ENCODE results near the gene CDC42BPA.
"Not testable (repeated sequence)": the region's sequence is repeated elsewhere in the genome, so short reads cannot be mapped to it uniquely, and the experiment has no call there.

Gene CDC42BPA

DNA sequence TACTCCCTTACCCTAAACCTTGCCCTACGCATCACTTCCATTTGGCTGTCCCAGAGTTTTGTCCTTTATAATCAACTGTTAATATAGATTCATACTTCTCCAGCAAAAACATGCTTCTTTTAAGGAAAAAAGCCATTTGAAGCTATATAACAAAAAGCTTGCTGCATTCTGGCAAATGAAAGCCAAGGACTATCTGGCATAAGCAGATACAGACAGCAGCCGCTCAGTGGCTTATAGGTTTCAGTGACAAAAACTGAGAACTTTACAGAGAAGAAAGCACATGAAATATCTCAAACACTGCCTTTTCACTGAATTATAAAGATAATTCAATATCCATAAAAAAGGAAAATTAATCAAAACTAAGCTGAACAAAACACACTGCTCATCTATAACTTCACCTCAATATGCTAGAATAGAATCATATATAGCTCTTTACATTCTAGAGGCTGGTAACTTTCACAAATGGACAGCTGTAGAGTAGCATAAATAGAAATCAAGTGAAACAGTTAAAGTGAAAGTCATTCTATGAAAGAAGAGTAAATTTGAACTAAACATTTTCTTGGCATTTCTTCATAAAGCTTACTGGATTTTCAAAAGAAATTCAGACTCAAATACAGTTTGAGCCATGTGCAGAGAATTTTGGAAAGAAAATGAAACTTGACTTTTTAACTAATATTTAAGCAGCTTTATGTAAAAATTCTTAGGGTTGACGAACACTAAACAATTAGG lies 19.6 kb downstream of the CDC42BPA start:
- no peaks in the 10 kb centered on the region for H4K20me1 ChIP-seq
- H3K9me3 ChIP-seq, result no peaks in the 10 kb centered on the region
- H3K4me1 ChIP-seq, result no peaks in the 10 kb centered on the region
- H3K4me2 ChIP-seq, result no peak overlapping the region
- H3K27ac ChIP-seq, result no peak overlapping the region
- no peak overlapping the region for H3K4me3 ChIP-seq
- H3K36me3 ChIP-seq, result no peaks in the 10 kb centered on the region
- no peaks in the 10 kb centered on the region for H3K27me3 ChIP-seq
- no peak for TF ChIP-seq Cebpa-rat (IDR thresholded peaks at IDR 0.05)
- no peak overlapping the region for H3K9ac ChIP-seq

DNA sequence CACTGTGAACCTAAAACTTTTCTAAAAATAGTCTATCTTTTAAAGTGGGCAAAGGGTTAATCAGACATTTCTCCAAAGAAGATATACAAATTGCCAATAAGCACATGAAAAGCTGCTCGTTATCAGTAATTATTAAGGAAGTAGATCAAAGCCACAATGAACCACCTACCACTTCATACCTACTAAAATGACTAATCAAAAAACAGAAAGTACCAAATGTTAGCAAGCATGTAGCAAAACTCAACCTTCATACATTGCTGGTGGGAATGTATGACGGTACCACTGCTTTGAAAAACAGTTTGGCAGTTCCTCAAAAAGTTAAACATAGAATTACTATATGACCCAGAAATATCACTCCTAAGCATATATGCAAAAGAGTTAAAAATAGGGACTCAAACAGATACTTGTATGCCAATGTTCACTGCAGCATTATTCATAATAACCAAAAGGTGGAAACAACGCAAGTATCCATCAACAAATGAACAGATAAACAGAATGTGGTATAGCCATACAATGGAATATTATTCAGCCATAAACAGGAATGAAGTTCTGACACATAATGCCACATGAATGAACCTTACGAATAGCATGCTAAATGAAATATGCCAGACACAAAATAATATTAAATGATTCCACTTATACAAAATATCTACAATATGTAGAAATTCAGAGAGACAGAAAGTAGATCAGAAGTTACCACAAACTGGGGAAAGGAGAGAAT lies 21.1 kb downstream of the CDC42BPA start:
- H3K9me3 ChIP-seq, result no peaks in the 10 kb centered on the region
- no peak overlapping the region for H3K9ac ChIP-seq
- no peak overlapping the region for H3K4me3 ChIP-seq
- no peaks in the 10 kb centered on the region for H3K36me3 ChIP-seq
- no peak overlapping the region for H3K27ac ChIP-seq
- H4K20me1 ChIP-seq, result no peaks in the 10 kb centered on the region
- H3K27me3 ChIP-seq, result no peaks in the 10 kb centered on the region
- H3K4me2 ChIP-seq, result no peak overlapping the region
- TF ChIP-seq Cebpa-rat (IDR thresholded peaks at IDR 0.05), result no peak
- H3K4me1 ChIP-seq, result no peaks in the 10 kb centered on the region

DNA sequence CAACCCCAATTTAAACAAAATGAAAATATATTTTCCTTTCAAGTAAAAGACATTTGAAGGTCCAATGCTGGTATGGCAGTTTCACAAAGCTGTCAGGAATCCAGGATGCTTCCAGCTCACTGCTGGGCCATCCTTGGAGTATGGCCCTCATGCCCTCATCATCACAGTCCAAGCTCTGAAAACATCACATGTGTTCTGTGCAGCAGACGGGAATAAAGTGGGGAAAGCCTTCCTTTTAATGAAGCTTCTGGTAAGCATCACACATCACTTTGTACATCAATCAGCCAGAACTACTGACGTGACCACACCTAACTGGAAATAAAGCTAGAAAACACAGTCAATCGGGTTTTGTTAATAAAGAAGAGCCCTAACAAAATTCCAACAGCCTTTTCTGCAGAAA lies 22.7 kb downstream of the CDC42BPA start:
- Histone ChIP-seq H3K9ac (no peak overlapping the region), H3K27me3 (no peaks in the 10 kb centered on the region), H3K4me3 (no peak overlapping the region), H3K9me3 (no peaks in the 10 kb centered on the region), H3K4me2 (no peak overlapping the region), H3K27ac (no peak overlapping the region), H3K36me3 (no peaks in the 10 kb centered on the region), H3K4me1 (no peaks in the 10 kb centered on the region), H4K20me1 (no peaks in the 10 kb centered on the region)
- TF ChIP-seq Cebpa-rat (IDR thresholded peaks at IDR 0.05), result no peak

DNA sequence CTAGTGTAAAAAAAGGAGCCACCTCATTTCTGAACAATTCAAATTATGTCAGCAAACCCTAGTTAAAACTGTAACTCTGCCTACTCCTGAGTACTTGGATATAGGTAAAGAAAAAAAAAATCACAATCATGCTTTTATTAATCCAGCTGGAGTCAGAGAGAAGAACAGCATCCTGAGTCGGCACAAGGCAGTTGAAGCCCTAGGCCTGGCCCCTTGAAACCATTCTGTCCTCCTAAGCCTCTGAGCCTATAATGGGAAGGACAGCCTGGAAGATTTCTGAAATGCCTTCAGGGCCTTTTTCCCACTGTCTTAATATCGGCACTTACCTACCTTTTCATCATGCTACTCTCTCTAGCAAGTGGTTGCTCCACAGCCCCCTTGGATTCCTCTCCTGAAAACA lies 32.5 kb downstream of the CDC42BPA start:
- TF ChIP-seq Cebpa-rat (IDR thresholded peaks at IDR 0.05), result no peak
- Histone ChIP-seq H4K20me1 (no peaks in the 10 kb centered on the region), H3K4me3 (no peak overlapping the region), H3K27ac (no peak overlapping the region), H3K4me1 (no peaks in the 10 kb centered on the region), H3K36me3 (peaks cover 23% of the 10 kb centered on the region; the same call in 1 of the 2 replicates), H3K27me3 (no peaks in the 10 kb centered on the region), H3K4me2 (no peak overlapping the region), H3K9ac (no peak overlapping the region), H3K9me3 (peaks cover 32% of the 10 kb centered on the region)

DNA sequence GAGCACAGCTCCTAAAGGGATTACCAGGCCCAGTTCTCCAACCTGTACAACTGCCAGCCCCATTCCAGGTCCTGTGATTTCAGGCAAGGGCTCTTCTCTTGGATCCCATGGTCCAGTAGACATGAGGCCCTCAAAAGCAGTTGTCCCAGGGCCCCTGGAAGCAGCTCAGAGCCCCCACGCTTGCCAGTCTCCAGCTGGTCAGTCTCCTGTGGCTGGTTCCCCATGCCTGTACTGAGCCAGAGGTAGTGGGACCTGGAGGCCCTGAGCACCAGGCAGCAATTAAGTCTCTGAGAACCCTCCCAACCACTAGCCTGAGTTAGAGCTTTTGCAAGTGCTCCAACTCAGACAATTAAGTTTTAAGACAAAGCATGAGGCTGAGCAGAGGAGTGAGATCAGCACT lies 36.9 kb downstream of the CDC42BPA start:
- H3K9me3 ChIP-seq, result peaks cover 22% of the 10 kb centered on the region
- no peak for TF ChIP-seq Cebpa-rat (IDR thresholded peaks at IDR 0.05)
- no peak overlapping the region for H3K9ac ChIP-seq
- H3K4me1 ChIP-seq, result no peaks in the 10 kb centered on the region
- H3K27me3 ChIP-seq, result no peaks in the 10 kb centered on the region
- no peak overlapping the region for H3K4me3 ChIP-seq
- no peaks in the 10 kb centered on the region for H4K20me1 ChIP-seq
- H3K4me2 ChIP-seq, result no peak overlapping the region
- H3K36me3 ChIP-seq, result peaks cover 18% of the 10 kb centered on the region; the same call in 1 of the 2 replicates
- H3K27ac ChIP-seq, result no peak overlapping the region

DNA sequence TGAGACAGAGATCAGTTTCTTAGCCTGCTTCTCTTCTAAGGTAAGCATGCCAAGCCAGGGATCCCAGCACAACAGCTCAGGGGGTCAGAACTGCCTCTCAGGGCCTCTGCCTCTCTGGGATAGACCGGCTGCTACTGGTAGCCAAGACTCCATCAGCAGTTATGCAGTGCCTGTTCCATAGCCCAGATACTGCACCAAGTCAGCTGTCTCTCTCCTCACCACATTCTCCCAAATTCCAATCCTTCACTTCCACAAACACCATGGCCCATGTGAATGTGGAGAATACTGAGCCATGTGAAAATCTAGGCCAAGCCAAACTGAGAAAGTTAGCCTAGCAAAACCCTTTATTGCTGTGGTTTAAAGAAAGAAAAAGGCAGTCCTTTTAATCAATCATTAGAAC lies 37.5 kb downstream of the CDC42BPA start:
- no peaks in the 10 kb centered on the region for H3K27me3 ChIP-seq
- H3K4me1 ChIP-seq, result no peaks in the 10 kb centered on the region
- no peak overlapping the region for H3K9ac ChIP-seq
- peaks cover 22% of the 10 kb centered on the region for H3K9me3 ChIP-seq
- H4K20me1 ChIP-seq, result no peaks in the 10 kb centered on the region
- H3K4me3 ChIP-seq, result no peak overlapping the region
- H3K36me3 ChIP-seq, result peaks cover 12% of the 10 kb centered on the region; the same call in 1 of the 2 replicates
- TF ChIP-seq Cebpa-rat (IDR thresholded peaks at IDR 0.05), result no peak
- no peak overlapping the region for H3K4me2 ChIP-seq
- no peak overlapping the region for H3K27ac ChIP-seq

DNA sequence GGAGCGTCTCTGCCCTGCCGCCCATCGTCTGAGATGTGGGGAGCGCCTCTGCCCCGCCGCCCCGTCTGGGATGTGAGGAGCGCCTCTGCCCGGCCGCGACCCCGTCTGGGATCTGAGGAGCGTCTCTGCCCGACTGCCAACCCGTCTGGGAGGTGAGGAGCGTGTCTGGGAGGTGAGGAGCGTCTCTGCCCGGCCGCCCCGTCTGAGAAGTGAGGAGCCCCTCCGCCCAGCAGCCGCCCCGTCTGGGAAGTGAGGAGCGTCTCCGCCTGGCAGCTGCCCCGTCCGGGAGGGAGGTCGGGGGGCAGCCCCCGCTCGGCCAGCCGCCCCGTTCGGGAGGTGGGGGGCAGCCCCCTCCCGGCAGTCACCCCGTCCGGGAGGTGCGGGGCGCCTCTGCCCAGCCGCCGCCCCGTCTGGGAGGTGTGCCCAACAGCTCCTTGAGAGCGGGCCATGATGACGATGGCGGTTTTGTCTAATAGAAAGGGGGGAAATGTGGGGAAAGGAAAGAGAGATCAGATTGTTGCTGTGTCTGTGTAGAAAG lies 42.1 kb downstream of the CDC42BPA start:
- not testable (repeated sequence) for H3K36me3 ChIP-seq, H3K4me2 ChIP-seq, H3K4me1 ChIP-seq, H3K9ac ChIP-seq, H3K27me3 ChIP-seq, H3K27ac ChIP-seq, H3K9me3 ChIP-seq, H3K4me3 ChIP-seq, H4K20me1 ChIP-seq

DNA sequence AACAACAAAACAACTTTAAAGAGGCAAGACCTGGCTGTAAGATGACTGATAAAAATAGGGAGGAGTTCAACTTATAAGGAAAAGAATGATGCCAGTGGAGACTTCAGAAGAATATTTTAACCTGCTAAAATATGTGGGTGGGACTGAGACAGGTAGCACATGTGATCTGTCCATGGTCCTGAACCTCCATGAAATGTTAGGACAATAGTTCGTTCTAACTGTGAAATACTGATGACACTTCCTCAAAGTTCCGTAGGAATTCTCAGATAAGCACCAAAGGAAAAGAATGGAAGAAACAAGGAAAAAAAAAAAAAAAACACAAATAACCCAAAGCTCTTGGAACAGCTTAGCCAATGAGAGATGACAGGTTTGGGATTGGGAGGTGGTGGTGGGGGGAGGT lies 44.7 kb downstream of the CDC42BPA start:
- no peak for TF ChIP-seq Cebpa-rat (IDR thresholded peaks at IDR 0.05)
- H3K9ac ChIP-seq, result no peak overlapping the region
- no peak overlapping the region for H3K4me2 ChIP-seq
- H3K27ac ChIP-seq, result no peak overlapping the region
- no peaks in the 10 kb centered on the region for H3K27me3 ChIP-seq
- no peaks in the 10 kb centered on the region for H4K20me1 ChIP-seq
- no peaks in the 10 kb centered on the region for H3K36me3 ChIP-seq
- H3K9me3 ChIP-seq, result peaks cover 10% of the 10 kb centered on the region
- H3K4me1 ChIP-seq, result no peaks in the 10 kb centered on the region
- no peak overlapping the region for H3K4me3 ChIP-seq

DNA sequence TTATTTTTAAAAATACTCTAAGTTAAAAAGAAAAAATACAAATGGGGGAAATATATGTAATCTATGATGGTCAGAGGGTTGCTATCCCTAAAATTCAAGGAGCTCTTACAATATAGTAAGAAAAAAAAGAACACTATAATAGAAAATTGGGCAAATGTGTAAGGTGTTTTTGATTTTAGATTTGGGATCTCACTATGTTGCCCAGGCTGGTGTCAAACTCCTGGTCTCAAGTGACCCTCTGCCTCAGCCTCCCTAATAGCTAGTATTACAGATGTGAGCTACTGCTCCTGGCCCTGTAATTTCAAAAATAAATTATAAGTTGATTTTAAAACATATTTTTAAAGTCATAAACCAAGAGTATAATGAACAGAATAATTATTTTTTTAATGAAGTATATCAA lies 45.9 kb downstream of the CDC42BPA start:
- H3K4me3 ChIP-seq, result no peak overlapping the region

DNA sequence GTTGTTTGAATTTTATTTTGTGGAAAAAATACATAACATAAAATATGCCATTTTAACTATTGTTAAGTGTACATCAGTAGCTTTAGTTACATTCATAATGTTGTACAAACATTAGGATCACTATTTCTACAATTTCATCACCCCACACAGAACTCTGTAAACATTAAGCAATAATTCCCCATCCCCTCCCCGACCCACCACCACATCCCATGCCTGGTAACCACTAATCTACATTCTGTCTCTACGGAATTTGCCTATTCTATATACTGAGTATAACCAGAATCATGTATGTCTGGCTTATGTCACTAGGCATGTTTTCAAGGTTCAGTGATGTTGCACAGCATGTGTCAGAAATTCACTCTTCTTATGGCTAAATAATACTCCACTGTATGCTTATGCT lies 47.7 kb downstream of the CDC42BPA start:
- H3K9ac ChIP-seq, result no peak overlapping the region
- no peaks in the 10 kb centered on the region for H3K4me1 ChIP-seq
- H4K20me1 ChIP-seq, result no peaks in the 10 kb centered on the region
- no peak for TF ChIP-seq Cebpa-rat (IDR thresholded peaks at IDR 0.05)
- H3K27ac ChIP-seq, result no peak overlapping the region
- no peaks in the 10 kb centered on the region for H3K9me3 ChIP-seq
- no peaks in the 10 kb centered on the region for H3K36me3 ChIP-seq
- H3K4me3 ChIP-seq, result no peak overlapping the region
- H3K4me2 ChIP-seq, result no peak overlapping the region
- no peaks in the 10 kb centered on the region for H3K27me3 ChIP-seq

More for the DNA sequence above, 45.9 kb downstream of the CDC42BPA start:
- Histone ChIP-seq H4K20me1 (no peaks in the 10 kb centered on the region), H3K9me3 (peaks cover 10% of the 10 kb centered on the region), H3K4me2 (no peak overlapping the region), H3K27ac (no peak overlapping the region), H3K36me3 (no peaks in the 10 kb centered on the region), H3K4me1 (no peaks in the 10 kb centered on the region), H3K27me3 (no peaks in the 10 kb centered on the region), H3K9ac (no peak overlapping the region)
- TF ChIP-seq Cebpa-rat (IDR thresholded peaks at IDR 0.05), result no peak

Data from BLaER1 (cell line).